ENCODE measurements around the gene NAA16. TPM values are rescaled to one million over a fixed set of nuclear protein-coding genes. Genes with fewer than 3 reads are reported as not detected.
"Not testable (repeated sequence)": the region's sequence is repeated elsewhere in the genome, so short reads cannot be mapped to it uniquely, and the experiment has no call there.

Gene NAA16
- polyA plus RNA-seq, 4 donors, result 25.4 to 59.8 (median 39.9) TPM

DNA sequence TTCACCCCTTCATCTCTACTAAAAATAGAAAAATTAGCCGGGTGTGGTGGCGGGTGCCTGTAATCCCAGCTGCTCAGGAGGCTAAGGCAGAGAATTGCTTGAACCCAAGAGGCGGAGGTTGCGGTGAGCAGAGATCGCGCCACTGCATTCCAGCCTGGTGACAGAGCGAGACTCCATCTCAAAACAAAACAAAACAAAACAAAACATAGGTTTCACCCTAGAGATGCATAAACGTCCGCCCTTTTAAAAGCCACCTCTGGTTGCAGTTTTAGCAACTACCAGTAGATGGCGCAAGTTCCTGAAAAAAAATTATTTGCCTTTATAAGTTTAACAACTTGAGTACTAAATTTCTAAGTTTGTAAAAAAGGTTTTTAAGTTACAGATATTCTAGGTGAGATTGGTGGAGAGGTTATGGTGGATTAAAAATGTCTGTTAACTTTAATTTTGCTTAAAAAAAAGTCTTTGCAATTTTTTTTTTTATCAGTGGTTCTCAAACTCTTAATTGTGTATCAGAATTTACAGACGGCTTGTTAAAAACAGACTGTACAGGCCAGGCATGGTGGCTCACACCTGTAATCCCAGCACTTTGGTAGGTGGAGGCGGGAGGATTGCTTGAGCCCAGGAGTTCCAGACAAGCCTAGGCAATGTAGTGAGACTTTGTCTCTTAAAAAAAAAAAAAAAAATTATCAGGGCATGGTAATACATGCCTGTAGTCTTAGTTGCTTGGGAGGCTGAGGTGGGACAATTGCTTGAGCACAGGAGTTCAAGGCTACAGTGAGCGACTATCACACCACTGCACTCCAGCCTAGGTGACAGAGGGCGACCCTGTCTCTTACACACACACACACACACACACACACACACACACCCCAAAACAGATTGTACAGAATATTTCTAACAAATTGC is 42.1 kb downstream of the NAA16 start:
- peak; percentile 15 to 37 (median 20) for DNase-seq (ENCODE audit: low read depth in 4 of 4, low spot score in 2 of 4)

DNA sequence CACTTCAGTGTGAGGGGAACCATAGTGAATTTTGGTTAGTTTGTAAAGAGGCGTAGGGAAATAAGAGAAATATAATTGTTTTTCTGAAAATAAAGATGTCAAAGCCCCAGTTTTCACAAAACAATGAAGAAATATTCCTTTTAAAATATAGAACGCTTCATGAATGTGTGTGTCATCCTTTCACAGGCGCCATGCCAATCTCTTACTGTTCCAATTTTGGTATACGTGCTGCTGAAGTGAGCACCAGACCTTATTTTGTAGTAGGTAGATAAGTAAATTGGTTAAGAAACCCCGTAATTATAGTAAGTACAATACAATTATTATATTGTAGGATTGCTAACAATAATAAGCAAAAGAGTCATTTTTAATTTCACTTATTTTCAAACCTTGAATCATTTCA is 43.3 kb downstream of the NAA16 start:
- DNase-seq (ENCODE audit: low read depth in 4 of 4, low spot score in 2 of 4), result no peak

DNA sequence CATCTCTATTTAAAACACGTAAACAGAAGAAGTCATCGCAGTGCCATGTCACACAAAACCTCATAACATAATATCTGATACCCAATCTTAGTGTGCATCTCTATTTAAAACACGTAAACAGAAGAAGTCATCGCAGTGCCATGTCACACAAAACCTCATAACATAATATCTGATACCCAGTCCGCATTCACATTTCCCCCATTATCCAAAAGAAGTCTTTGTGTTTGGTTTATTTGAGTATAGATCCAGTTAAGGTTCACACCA is 45.2 kb downstream of the NAA16 start:
- DNase-seq (ENCODE audit: low read depth in 4 of 4, low spot score in 2 of 4), result not testable (repeated sequence)

DNA sequence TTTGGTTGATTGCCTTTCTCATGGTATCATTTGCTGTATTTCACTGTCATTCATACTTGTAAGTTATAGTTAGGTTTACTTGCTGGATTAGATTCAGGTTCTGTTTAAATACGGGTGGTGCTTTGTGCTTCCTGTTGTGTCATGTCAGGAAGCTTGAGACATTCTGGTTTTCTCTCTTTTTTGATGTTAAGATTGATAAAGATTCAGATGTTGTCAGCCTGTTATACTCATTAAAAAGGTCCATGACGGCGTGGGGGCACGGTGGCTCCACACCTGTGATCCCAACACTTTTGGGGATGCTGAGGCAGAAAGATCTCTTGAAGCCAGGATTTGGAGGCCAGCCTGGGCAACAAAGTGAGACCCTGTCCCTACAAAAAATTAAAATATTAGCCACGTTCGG is 45.7 kb downstream of the NAA16 start:
- no peak for DNase-seq (ENCODE audit: low read depth in 4 of 4, low spot score in 2 of 4)

DNA sequence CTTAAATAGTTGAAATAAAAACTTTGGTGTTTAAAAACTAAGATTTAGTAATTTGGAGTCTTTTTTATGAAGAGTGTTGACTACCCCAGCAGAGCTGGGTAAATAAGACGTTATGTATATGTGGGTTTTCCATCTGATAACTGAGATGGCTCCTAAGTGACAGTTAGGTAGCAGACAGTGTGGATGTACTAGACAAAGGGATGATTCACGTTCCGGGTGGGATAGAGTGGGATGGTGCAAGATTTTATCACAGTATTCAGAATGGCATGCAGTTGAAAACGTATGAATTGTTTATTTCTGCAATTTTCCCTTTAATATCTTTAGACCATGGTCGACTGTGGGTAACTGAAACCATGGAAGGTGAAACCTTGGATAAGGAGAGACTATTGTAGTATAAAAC is 50.4 kb downstream of the NAA16 start:
- DNase-seq (ENCODE audit: low read depth in 4 of 4, low spot score in 2 of 4), result no peak

DNA sequence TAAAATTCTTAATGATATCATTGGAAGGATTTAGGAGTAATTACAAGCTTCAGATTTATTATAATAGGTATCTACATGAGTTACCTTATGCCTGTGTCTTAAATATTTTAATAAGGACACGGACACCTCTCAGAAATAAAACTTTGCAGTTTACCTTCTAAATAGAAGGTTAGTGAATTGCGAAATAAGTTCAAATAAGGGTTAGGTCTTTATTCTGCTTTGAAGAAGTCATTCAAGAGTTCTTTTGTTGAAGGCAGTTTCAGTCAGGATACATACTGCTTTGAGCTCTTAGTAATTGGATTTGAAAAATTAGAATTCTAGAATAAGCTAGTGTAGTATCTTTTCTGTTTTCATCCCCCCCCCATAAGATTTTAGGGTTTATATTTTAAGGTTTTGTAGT is 53.0 kb downstream of the NAA16 start:
- no peak for DNase-seq (ENCODE audit: low read depth in 4 of 4, low spot score in 2 of 4)

DNA sequence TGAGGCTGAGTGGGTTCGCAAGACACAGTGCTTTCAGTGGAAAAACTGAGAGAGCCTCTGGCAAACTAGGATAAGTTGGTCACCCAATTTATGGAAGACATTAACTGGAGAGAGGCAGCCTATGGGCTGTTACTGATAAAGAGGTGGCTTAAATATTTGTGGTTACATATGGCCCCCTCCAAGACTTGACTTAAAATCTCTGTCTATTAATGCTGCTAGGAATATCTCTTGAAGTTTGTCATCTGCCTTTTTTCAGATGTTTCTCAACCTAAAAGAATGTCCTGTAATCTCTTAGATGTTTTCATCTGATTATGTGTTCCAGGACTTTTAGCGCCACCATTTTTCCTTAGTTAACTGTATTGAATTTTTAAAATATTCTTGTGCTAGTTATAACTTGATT is 54.6 kb downstream of the NAA16 start:
- no peak for DNase-seq (ENCODE audit: low read depth in 4 of 4, low spot score in 2 of 4)

DNA sequence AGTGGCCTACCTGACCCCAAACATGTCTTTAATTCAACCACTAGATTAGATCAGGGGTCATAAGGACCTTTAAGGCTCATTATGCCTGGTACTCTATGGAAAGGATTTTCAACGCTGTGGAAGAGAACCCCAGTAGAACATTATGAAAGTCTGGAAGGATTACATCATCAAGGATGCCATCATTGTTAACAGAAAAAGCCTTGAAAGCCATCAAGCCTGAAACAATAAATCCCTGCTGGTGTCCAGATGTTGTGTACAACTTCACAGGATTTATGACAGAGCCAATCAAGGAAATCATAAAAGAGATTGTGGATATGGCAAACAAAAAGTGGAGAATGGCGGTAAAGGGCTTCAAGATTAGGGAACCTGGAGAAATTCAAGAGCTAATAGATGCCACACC is 59.7 kb downstream of the NAA16 start:
- DNase-seq (ENCODE audit: low read depth in 4 of 4, low spot score in 2 of 4), result no peak

DNA sequence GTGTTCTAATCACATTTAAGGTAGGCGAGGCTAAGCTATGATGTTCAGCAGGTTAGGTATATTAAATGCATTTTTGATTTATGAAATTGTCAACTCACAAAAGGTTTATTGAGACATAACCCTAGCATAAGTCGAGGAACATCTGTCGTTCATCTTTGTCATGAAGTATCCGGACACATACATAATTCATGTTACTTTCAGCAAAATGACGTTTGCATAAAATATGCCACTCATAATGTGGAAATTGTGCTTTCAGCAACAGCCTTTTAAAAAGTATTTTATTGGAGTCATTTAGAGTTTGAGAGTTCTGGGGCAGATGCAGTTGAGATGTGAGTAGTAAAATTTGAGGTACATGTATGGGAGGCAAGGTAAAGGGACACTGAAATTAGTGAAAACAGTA is 66.4 kb downstream of the NAA16 start:
- DNase-seq (ENCODE audit: low read depth in 4 of 4, low spot score in 2 of 4), result no peak

DNA sequence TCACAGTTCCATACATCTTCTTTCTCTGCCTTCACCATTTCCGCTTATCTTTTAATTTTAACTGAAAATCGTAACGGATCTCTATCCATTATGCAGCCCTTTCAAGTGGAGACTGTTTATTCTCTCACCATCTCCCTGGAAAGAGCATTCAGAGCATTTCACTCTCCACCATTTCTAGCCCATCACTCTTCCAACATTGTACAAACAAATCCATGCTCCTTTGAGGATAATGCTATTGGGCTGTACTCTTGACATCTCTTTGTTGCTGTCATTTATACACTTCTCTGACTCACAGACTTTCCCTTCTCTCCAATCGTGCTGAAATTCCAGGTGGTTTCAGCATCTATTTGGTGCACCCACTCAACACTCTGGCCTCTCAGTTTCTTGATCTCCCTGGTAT is 71.4 kb downstream of the NAA16 start:
- no peak for DNase-seq (ENCODE audit: low read depth in 4 of 4, low spot score in 2 of 4)

DNA sequence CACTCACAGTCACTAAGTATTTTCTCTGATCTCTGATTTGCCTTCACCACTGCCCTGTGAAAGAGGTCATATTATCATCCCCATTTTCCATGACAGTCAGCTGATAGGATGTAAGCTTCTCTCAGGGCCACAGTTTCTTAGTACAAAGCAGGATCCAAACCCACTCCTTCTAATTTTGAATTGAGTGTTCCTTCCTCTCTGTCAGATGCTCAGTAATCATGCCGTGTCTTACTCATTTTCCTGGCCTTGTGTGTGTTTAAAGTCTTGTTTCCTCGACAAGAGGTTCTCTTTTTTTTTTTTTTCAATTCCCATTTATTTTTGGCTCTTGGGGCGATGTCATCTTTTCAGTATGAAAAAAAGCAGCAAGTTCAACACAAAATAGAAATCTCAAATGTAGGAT is 72.3 kb downstream of the NAA16 start:
- DNase-seq (ENCODE audit: low read depth in 4 of 4, low spot score in 2 of 4), result no peak

DNA sequence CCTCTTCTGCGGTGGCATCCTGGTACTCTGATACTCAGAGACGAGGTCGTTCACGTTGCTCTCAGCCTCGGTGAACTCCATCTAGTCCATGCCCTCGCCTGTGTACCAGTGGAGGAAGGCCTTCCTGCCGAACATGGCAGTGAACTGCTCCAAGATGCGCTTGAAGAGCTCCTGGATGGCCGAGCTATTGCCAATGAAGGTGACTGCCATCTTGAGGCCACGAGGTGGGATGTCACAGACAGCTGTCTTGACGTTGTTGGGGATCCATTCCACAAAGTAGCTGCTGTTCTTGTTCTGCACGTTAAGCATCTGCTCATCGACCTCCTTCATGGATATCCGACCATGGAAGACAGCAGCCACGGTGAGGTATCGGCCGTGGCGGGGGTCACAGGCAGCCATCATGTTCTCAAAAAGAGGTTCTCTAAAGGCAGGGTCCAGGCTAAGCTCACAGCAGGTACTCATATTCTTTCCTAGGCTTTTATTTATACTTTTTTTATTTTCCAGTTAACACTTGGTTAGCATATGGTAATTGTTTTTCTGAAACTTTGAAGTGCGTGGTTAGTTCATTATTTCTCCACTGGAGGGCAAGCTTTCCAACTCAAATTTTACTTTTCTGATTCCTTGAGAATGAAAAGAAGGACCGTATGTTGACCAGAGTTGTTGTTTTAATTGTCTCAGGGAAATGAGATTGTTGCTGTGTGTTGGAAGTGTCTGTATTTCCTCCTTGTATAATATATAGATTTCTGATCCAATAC is 73.9 kb downstream of the NAA16 start:
- no peak for DNase-seq (ENCODE audit: low read depth in 4 of 4, low spot score in 2 of 4)

DNA sequence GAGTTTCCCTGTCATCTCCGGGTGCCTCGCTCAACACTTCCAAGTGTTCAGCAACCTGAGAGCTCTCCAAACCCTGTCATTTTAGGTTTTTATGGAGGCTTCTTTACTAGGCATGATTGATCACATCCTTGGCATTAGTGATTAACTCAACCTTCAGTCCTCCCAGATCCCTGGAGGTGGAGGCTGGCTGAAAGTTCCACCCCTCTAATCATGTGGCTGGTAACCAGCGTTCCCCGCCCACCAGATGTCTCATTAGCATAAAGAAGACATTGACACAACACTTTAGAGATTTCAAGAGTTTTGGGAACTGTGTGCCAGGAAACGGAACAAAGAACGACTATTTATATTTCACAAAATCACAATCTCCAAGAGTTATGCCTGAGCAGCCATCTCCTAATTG is 75.1 kb downstream of the NAA16 start:
- DNase-seq (ENCODE audit: low read depth in 4 of 4, low spot score in 2 of 4), result no peak

DNA sequence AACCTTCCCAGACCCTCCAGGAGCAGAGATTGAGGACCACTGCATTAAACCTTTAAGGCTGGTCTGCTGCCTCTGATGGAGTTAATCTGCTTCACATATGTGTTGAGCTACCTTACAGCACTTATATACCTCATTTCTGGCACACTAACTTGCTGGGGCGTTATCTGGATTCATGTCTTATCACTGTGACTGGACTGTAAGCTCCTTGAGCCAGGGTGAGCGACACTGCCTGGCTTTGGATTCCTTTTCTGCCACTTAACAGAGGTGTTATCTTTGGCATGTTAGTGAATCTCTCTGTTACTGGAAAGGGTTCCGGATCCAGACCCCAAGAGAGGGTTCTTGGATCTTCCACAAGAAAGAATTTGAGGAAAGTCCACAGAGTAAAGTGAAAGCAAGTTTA is 76.5 kb downstream of the NAA16 start:
- no peak for DNase-seq (ENCODE audit: low read depth in 4 of 4, low spot score in 2 of 4)

DNA sequence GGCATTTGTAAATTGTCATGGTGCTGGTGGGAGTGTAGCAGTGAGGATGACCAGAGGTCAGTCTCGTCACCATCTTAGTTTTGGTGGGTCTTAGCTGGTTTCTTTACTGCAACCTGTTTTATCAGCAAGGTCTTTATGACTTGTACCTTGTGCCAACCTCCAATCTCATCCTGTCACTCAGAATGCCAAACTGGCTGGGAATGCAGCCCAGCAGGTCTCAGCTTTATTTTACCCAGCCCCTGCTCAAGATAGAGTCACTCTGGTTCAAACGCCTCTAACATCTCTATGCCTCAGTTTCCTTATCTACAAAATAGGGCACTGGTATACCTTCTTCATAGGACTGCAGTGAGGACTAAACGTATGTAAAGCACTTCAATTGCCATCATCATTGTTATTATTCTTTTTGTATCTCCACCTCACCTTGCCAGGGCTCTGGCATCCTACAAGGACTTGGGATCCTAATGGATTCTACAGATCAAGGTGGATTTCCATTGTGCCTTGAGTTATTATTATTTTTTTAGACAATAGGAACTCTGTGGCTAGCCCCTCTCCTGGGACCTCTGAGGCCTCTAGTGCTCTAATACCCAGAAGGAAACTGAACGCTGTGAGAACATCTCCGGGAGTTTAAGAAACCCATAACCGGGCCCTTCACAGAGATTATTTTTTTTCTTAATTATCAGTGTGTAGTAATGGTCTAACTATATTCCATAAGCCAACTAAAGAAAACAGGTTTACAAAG is 77.2 kb downstream of the NAA16 start:
- no peak for DNase-seq (ENCODE audit: low read depth in 4 of 4, low spot score in 2 of 4)

DNA sequence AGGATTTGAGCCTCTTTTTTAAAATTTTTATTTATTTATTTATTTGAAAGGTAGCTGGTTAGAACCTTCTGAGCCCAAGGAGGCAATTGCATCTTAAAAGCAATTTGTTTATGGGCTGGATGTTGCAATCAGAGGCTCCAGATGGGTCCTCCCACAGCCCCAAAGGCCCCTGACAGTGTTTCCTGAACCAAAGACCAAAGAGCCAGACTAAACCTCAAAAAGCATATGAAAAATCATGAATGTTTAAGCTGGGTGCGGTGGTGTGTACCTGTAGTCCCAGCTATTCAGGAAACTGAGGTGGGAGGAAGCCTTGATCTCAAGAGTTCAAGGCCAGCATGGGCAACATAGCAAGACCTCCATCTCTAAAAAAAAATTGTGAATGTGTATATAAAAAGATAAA is 78.5 kb downstream of the NAA16 start:
- no peak for DNase-seq (ENCODE audit: low read depth in 4 of 4, low spot score in 2 of 4)

DNA sequence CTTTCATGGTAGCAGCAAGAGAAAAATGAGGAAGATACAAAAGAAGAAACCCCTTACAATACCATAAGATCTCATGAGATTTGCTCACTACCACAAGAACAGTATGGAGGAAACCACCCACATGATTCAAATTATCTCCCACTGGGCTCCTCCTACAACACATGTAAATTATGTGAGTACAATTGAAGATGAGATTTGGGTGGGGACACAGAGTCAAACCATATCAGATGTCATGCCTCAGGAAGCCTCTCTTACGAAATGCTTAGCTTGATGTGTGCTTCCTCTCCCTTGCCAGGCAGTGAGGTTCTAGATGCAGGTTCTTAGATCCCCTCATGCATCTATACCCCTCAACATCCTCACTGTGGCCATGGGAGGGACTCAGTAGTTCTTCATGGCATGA is 83.1 kb downstream of the NAA16 start:
- no peak for DNase-seq (ENCODE audit: low read depth in 4 of 4, low spot score in 2 of 4)

DNA sequence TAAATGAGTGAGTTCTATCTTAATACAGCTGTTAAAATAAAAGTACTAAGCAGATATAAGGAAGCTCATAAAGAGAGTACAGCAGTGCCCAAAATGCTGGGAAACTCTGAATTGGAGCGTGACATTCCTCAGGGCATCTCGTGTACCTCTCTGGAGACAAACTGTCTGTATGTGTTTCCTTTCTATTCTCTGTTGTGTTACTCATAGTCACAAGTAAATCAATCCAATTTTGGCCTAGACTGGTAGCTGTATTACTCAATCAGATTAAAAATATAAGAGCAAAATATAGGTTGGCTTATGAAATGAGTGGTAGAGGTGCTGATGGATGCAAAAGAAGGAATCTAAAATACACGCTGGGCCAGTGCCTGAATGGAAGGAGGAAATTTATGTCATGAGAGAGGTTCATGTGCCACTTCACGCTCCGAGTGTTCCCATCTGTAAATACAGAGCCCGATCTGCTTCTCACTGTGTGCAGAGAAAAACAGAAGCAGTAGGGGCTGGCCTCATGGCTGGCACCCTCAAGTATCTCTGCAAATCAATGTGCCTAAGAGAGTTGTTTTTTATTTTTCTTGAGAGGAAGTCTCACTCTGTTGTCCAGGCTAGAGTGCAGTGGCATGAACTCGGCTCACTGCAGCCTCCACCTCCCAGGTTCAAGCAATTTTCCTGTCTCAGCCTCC is 87.6 kb downstream of the NAA16 start:
- no peak for DNase-seq (ENCODE audit: low read depth in 4 of 4, low spot score in 2 of 4)

DNA sequence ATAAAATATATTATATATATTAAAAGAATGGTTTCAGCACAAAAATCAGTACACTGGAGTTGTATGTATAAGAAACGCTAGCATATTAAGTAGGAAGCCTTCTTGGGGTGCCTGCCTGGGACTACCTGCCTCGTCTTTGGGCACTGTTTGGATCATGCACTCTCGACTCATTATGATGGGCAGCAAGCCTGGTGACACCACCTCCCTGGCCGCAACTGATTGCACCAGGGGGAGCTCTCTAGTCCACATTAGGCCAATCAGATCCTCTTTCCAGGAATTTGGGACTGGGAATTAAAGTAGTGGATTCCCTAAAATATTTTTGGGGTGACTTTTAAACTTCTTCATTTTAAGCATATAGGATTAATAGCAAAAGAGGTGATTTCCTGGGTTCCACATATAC is 90.3 kb downstream of the NAA16 start:
- DNase-seq (ENCODE audit: low read depth in 4 of 4, low spot score in 2 of 4), result no peak

DNA sequence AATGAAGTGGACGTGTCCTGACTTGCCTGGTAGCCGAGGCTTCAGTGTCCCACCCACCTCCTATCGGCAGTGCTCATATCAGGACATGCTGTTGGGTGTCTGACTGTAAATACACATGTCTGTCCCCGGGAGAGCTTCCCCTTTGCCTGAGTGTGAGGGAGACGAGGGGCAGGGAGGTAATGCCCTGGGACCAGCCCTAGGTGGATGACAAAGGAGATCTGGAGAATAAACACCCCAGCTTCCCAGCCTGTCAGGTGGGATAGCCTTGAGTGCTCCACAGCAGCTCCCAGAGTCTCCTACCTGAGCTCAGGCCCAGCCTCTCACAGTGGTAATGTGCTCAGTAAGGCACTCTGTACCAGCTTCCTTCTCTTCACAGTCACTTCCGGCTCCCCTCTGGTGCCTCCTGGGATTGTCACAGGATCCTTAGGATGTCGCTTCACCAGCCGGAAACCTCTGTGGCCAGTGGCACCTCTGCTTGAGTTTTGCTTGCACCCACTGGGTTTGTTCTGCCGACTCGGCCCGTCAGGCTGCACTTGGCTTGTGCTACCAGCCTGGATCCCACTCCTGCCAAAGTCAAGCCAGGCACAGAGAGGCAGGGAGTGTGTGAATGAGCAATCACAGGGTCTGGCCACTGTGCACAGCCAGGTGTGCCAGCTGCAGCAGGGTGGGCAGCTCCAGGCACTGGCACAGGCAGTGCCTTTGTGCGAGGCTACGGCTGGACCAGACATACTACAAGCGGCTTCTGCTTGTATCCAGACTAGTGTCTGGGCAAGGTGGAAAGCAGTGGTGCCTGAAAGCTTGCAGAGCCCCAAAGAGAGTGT is 91.8 kb downstream of the NAA16 start:
- DNase-seq (ENCODE audit: low read depth in 4 of 4, low spot score in 2 of 4), result no peak

All from left renal cortex interstitium (tissue), 4 donors.